Hypothalamus (tissue), 51 donors: ENCODE measurements around the gene NAA80.
"Not testable (repeated sequence)": the region's sequence is repeated elsewhere in the genome, so short reads cannot be mapped to it uniquely, and the experiment has no call there.

Source experiments
- DNase-seq, 51 donors: peaks; one replicate each; lab custom pipeline; 2025; lab: John Stamatoyannopoulos, UW

Gene NAA80

DNA sequence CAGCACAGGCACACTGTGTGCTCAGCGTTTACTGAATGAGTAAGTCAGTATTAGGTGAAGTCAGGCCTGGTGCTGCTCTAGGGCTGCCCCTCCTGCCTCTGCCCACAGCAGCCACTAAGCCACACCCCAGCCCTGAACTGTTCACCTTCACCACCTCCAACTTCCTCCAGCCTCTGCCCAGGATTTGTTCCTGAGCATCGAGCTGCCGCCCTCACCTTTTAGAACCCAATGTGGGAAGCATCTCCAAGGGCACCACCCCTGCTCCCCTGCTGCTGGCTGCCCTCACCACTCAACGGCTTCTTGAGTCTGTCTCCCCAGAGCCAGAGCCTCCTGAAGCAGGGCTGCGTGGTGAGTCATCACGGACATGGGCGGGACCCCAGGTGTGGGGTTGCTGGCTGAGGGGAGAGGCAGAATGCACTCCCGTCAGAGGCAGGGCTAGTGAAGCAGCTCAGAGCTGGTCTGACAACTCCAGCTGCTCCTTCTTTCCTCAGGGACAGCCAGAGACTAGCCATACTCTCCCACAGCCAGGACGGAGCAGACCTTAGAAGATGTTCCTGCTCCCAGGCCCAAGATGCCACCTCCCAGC lies 17.5 kb upstream of the NAA80 start:
- DNase-seq = peak in 2 of 51 donors; percentile 12 to 22

GRCh38 chr3:50314816-50315215 lies 15.6 kb upstream of the NAA80 start:
- DNase-seq = no peak

DNA sequence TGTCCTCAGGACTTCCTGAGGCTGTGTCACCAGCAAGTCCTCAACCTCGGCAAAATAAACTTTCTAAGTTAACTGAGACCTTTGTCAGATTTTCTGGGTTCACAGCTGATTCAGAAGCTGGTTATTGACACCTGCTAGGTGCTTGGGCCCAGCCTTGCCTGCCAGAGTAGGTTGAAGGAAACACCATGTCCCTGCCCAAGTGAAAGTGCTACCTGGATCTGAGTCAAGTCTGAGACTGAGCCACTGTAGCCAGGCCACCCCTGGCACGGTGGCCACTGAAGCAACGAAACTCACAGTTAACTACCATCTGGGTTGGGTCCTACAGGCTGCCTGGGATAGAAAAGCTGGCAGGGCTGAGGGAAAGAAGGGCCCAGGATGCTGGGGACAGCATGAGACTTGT lies 15.1 kb upstream of the NAA80 start:
- no peak for DNase-seq

- DNase-seq = not testable (repeated sequence)
Measured at GRCh38 chr3:50312041-50312440, 12.8 kb upstream of the NAA80 start.

DNA sequence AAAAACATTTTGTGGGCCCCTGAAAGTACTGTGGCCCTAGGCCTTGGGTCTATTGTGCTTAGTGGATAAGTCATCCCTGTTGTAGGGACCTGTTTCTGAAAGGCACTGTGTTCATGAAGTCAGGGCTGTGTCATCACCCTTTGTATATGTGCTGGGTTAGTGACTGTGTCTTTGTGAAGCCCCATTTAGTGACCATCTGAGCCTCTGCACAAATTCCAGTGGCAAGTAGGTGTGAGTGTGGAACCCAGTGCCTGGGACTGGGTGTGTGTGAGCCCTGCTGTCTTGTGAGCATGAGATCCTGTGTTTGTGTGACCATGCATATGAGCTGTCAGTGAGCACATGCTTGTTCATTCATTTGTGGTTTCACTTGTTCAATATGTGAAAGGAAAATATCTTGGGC lies 5.4 kb upstream of the NAA80 start:
- DNase-seq = no peak

- DNase-seq = peak in 1 of 51 donors; percentile 29
Measured at GRCh38 chr3:50303013-50303815, 4.0 kb upstream of the NAA80 start, which contains the start of gene HYAL1. Gene HYAL1, minus strand, starts transcription at chr3:50303574. Its CDS starts 618 bp downstream, at chr3:50302956.

DNA sequence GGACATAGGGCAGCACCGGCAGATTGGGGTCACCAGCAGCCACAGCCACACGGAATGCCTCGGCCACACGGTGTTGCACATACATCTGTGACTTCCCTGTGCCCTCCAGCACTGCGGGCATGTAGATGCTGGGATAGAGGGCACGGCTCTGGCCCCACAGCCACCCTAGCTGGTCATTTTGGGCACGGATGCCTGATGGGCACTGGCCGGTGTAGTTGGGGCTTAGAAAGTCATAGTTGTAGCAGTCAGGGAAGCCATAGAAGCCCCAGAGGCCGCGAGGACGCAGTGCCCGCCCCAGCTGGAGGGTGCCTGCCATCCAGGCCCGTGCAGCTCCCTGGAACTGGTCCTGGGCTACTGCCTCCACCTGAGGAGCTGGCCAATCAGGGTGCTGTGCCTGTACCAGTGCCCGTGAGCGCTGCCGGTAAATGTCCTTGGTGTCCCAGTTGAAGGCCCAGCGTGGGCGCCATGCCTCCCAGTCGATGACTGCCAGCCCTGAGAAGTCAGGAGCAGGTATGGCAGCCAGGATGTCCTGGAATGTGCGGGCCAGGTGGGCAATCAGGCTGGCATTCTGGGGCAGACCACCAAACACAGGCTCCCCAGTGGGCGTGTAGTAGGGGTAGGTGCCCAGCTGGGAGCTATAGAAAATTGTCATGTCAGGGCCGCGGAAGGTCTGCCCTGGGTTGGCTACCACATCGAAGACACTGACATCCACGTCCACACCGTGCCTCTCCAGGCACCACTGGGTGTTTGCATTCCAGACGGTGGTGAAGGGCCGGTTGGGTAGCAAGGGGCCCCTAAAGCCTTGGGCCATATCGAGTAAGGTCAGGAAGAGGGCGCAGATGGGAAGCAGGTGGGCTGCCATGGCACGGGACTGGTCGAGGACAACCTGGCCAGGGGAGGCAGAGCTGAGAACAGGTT lies 3.1 kb upstream of the NAA80 start:
- DNase-seq = no peak

DNA sequence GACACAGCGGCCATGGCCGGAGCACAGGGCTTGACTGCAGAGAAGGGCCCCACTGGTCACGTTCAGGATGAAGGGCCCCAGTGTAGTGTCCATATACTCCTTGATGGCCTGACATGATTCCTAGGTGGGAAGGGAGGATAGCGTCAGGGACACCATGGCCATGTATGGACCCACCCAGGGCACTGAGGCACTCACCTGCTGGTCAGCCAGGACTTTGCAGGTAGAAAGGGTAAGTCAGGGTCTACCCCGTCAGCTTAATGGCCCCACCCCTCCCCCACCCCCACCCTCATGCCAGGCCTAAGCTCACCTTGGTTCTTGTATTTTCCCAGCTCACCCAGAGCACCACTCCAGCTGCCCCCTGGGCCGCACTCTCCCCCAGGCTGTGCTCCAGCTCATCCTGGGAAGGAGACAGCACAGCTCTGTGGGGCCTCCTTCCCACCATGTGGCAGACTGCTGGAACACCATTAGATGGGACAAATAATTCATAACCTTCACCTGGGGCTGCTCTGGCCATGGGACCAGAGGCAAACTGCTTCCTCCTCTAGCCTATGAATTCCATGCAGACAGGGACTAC lies 1.6 kb upstream of the NAA80 start:
- DNase-seq = no peak

GRCh38 chr3:50299929-50300680 lies 900 bp upstream of the NAA80 start:
- DNase-seq = peak in 23 of 51 donors; percentile 34 to 88 (median 64)

DNA sequence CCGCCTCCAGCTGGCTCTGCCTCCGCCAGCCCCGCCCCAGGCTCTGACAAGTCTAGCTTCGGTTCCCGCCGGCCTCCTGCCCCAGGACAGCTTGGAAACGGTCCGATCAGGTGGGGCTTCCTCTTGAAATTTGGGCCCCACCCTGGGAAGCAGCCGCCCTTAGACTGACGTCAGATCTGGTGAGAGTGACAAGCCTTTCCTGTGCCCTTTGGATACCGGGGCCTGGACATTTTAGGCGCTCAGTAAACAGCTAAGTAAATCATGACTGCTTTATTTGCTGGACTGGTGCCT lies 378 bp upstream of the NAA80 start:
- no peak for DNase-seq

- DNase-seq = no peak
Measured at GRCh38 chr3:50297896-50298725, 1.1 kb downstream of the NAA80 start.

DNA sequence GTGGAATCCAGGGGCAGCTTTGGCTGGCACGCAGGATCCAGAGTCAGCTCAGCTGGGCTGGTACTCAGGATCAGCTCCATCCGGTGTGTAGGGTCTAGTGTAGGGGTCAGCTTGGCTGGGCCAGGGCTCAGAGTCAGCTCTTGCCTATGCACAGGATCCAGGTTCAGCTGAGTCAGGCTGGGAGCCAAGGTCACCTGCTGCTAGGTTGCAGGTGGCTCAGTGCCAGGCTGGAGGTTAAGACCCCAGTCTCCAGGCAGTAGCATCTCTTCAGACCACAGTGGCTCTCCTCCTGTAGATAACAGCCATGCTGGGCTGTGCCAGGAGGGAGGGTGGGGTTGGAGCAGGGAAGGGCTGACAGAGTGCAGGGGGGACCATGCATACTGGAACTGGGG lies 1.8 kb downstream of the NAA80 start:
- no peak for DNase-seq

- DNase-seq = no peak
Measured at GRCh38 chr3:50296721-50297383, 2.4 kb downstream of the NAA80 start.

- DNase-seq = no peak
Measured at GRCh38 chr3:50295553-50296431, 3.4 kb downstream of the NAA80 start.

- DNase-seq = no peak
Measured at GRCh38 chr3:50294492-50295403, 4.5 kb downstream of the NAA80 start.

- no peak for DNase-seq
Measured at GRCh38 chr3:50294089-50294488, 5.1 kb downstream of the NAA80 start.
